SK-N-SH (cell line): ENCODE results near the gene GALNT14. TPM values are rescaled to one million over a fixed set of nuclear protein-coding genes. Genes with fewer than 3 reads are reported as not detected.

Source experiments
- CTCF ChIA-PET: fragments of 300-600, 350-600 bp; formaldehyde crosslinking; extraction: SDS; loops from one replicate; lab custom pipeline; 2021; lab: Yijun Ruan, JAX
- POLR2A ChIA-PET: fragments of 350-600 bp; sonication (Branson Sonifier 250); formaldehyde crosslinking; extraction: SDS; loops from one replicate; lab custom pipeline; 2020; ENCODE audit warnings: antibody characterized with exemption, inconsistent platforms; lab: Yijun Ruan, JAX
- DNase-seq: peaks from one replicate; pipeline ENCODE4 v3.0.0; 2012
- H2AFZ ChIP-seq: fragments of 200-600 bp; sonication (generic); 2 replicates; pipeline ENCODE4 v1.8.1; 2016; ENCODE audit warnings: antibody characterized with exemption, mild to moderate bottlenecking, low read depth
- H3F3A ChIP-seq: fragments of 200-600 bp; sonication (generic); replicated peaks from 2 replicates; pipeline ENCODE3; 2016; ENCODE audit warnings: antibody characterized with exemption, mild to moderate bottlenecking; ENCODE audit not compliant: insufficient read depth
- H3K27ac ChIP-seq, 2 experiments: fragments of 200-500 bp in 1 of 2; fragments of 200-600 bp in 1 of 2; sonication (Bioruptor generic) in 1 of 2; sonication (generic), shearing (Covaris generic) in 1 of 2; 2 replicates each; pipeline versions ENCODE4 v1.5.1 to v1.6.1; 2014 to 2016; ENCODE audit warnings: low read depth in 2 of 2, inconsistent platforms in 1 of 2, low read length in 1 of 2, mild to moderate bottlenecking in 1 of 2, mixed read lengths in 1 of 2
- H3K27me3 ChIP-seq: fragments of 200-600 bp; sonication (generic), shearing (Covaris generic); 2 replicates; pipeline ENCODE4 v1.6.1; 2016; ENCODE audit warnings: mixed run types; ENCODE audit not compliant: insufficient read depth
- H3K36me3 ChIP-seq, 2 experiments: fragments of 200-500 bp in 1 of 2; fragments of 200-600 bp in 1 of 2; sonication (Bioruptor generic) in 1 of 2; sonication (generic) in 1 of 2; replicated peaks in 1 of 2; 2 replicates each; pipeline versions ENCODE3 to v1.5.1; 2014 to 2016; ENCODE audit warnings: low read length in 1 of 2, mild to moderate bottlenecking in 1 of 2; ENCODE audit not compliant: insufficient read depth in 2 of 2, control insufficient read depth in 1 of 2
- H3K4me1 ChIP-seq, 2 experiments: fragments of 200-500 bp in 1 of 2; fragments of 200-600 bp in 1 of 2; sonication (Bioruptor generic) in 1 of 2; sonication (generic), shearing (Covaris generic) in 1 of 2; 2 replicates each; pipeline versions ENCODE4 v1.5.1 to v1.6.1; 2014 to 2016; ENCODE audit warnings: low read depth in 1 of 2, low read length in 1 of 2, mixed run types in 1 of 2; ENCODE audit not compliant: insufficient read depth in 2 of 2, control insufficient read depth in 1 of 2
- H3K4me2 ChIP-seq: fragments of 200-600 bp; sonication (generic), shearing (Covaris generic); 2 replicates; pipeline ENCODE4 v1.6.1; 2017; ENCODE audit warnings: mixed run types
- H3K4me3 ChIP-seq, 2 experiments: fragments of 200-500 bp in 1 of 2; fragments of 200-600 bp in 1 of 2; sonication (Bioruptor generic) in 1 of 2; sonication (generic), shearing (Covaris generic) in 1 of 2; 2 replicates each; pipeline versions ENCODE4 v1.5.1 to v1.8.1; 2014 to 2016; ENCODE audit warnings: low read depth in 2 of 2, inconsistent platforms in 1 of 2, low read length in 1 of 2, mild to moderate bottlenecking in 1 of 2, mixed read lengths in 1 of 2, moderate library complexity in 1 of 2
- H3K79me2 ChIP-seq: fragments of 200-600 bp; sonication (generic); 2 replicates; pipeline ENCODE4 v1.8.1; 2017; ENCODE audit warnings: mild to moderate bottlenecking; ENCODE audit not compliant: insufficient read depth
- H3K9ac ChIP-seq: fragments of 200-600 bp; sonication (generic); 2 replicates; pipeline ENCODE4 v1.6.1; 2017; ENCODE audit warnings: mixed run types
- H3K9me2 ChIP-seq: fragments of 200-600 bp; sonication (generic); 2 replicates; pipeline ENCODE4 v1.6.1; 2017; ENCODE audit warnings: mixed run types
- H3K9me3 ChIP-seq: fragments of 200-600 bp; sonication (generic); 2 replicates; pipeline ENCODE4 v1.6.1; 2017; ENCODE audit warnings: mixed run types, mild to moderate bottlenecking, moderate library complexity
- H4K20me1 ChIP-seq: fragments of 200-600 bp; sonication (generic); 2 replicates; pipeline ENCODE4 v1.6.1; 2017; ENCODE audit warnings: mild to moderate bottlenecking, mixed run types; ENCODE audit not compliant: insufficient read depth
- CHD2 ChIP-seq: fragments of 150-350 bp; IDR thresholded peaks from 2 replicates; pipeline ENCODE4 v1.6.1; 2018; ENCODE audit warnings: low read length; ENCODE audit not compliant: partially characterized antibody
- EP300 ChIP-seq, 2 experiments: IDR thresholded peaks; 2 replicates each; pipeline versions ENCODE4 v1.4.0 to v1.6.1; 2012; ENCODE audit warnings: borderline replicate concordance in 1 of 2, low read depth in 1 of 2, low read length in 1 of 2
- EZH2phosphoT487 ChIP-seq: fragments of 200-600 bp; sonication (generic); IDR thresholded peaks from 2 replicates; pipeline ENCODE4 v1.6.1; 2017; ENCODE audit warnings: low read depth, mixed run types, mild to moderate bottlenecking, antibody characterized with exemption, moderate library complexity, borderline replicate concordance
- FOSL2 ChIP-seq: IDR thresholded peaks from 2 replicates; pipeline ENCODE4 v1.4.0; 2012; ENCODE audit warnings: low read depth, mild to moderate bottlenecking, moderate library complexity, borderline replicate concordance
- GABPA ChIP-seq: IDR thresholded peaks from 2 replicates; pipeline ENCODE4 v1.4.0; 2012; ENCODE audit warnings: low read depth, mild to moderate bottlenecking
- GATA2 ChIP-seq: sonication (generic); formaldehyde crosslinking; IDR thresholded peaks from 2 replicates; pipeline ENCODE4 v1.5.0; 2020; ENCODE audit warnings: mild to moderate bottlenecking, missing genetic modification reagents
- MXI1 ChIP-seq: IDR thresholded peaks from 2 replicates; pipeline ENCODE4 v1.6.1; 2012; ENCODE audit warnings: mild to moderate bottlenecking, low read depth, low read length, improper control_type of control experiment
- NRF1 ChIP-seq: IDR thresholded peaks from 2 replicates; pipeline ENCODE4 v1.6.1; 2012; ENCODE audit warnings: low read depth, mild to moderate bottlenecking, low read length
- POLR2AphosphoS5 ChIP-seq: IDR thresholded peaks from 2 replicates; pipeline ENCODE4 v1.6.1; 2012; ENCODE audit warnings: low read depth, low read length
- RAD21 ChIP-seq: IDR thresholded peaks from 2 replicates; pipeline ENCODE4 v1.6.1; 2012; ENCODE audit warnings: mild to moderate bottlenecking, low read length
- RCOR1 ChIP-seq: fragments of 150-350 bp; IDR thresholded peaks from 2 replicates; pipeline ENCODE4 v1.6.1; 2017; ENCODE audit warnings: antibody characterized with exemption, low read length
- RFX5 ChIP-seq: IDR thresholded peaks from 2 replicates; pipeline ENCODE4 v1.6.1; 2012; ENCODE audit warnings: mild to moderate bottlenecking, improper control_type of control experiment, low read length
- RXRA ChIP-seq: IDR thresholded peaks from 2 replicates; pipeline ENCODE4 v1.4.0; 2012; ENCODE audit warnings: low read depth, mild to moderate bottlenecking, borderline replicate concordance
- WGBS: methylation state at CpG from one replicate; pipeline ENCODE4 v1.1.6; 2017; ENCODE audit warnings: low lambda C conversion rate; 5-methylcytosine and 5-hydroxymethylcytosine counted together
- polyA plus RNA-seq, 3 experiments: library from polyadenylated mRNA; depleted of rRNA; stranded (reverse); fragments of >200 nt; gene quantifications; 2 replicates each; pipeline ENCODE4 v1.2.3, GENCODE V29; 2012
- TF ChIP-seq, protein P1 (sequence below): IDR thresholded peaks from 2 replicates; pipeline ENCODE4; 2012
- TF ChIP-seq, protein P2 (sequence below): fragments of 200-600 bp; sonication (generic); IDR thresholded peaks from 2 replicates; pipeline ENCODE4 v1.6.1; 2017; ENCODE audit warnings: antibody characterized with exemption, mild to moderate bottlenecking, moderate library complexity
- TF ChIP-seq, protein P3 (sequence below): fragments of 150-350 bp; IDR thresholded peaks from 2 replicates; pipeline ENCODE4 v1.6.1; 2017; ENCODE audit warnings: antibody characterized with exemption, low read length, low read depth, borderline replicate concordance
- TF ChIP-seq, protein P4 (sequence below): IDR thresholded peaks from 2 replicates; pipeline ENCODE4 v1.4.0; 2012; ENCODE audit warnings: low read depth
- TF ChIP-seq, protein P5 (sequence below): IDR thresholded peaks from 2 replicates; pipeline ENCODE4 v1.4.0; 2012; ENCODE audit warnings: low read depth, borderline replicate concordance
- TF ChIP-seq, protein P6 (sequence below): IDR thresholded peaks from 2 replicates; pipeline ENCODE4 v1.4.0; 2012; ENCODE audit warnings: low read depth, borderline replicate concordance

The GALNT14 gene
- polyA plus RNA-seq, 1 of the 3 experiments (the other 2 are of a cell fraction) = 1.6 TPM

DNA sequence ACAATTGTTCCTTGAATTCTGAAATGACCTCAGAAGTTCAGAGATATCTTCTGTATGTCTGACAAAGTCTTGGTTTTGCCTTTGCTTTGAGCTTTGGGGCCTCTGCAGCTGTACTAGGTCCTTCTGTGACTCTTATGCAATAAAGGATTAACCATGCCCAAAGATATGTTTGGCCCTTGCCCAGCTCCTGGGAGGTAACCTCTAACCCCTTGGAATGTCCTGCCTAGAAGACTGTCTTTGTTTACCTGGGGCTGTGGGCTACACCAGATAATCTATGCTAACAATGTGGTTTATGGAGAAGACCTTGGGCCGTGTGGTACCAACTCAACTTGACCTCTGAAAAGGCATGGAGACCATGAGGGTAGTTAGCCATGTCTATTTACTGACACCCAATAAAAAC lies 190.1 kb downstream of the GALNT14 start:
- no peak overlapping the region for H3K4me2 ChIP-seq
- peaks cover 0 to 8% of the 10 kb centered on the region in 2 experiments; a peak in 1 of 4 replicates for H3K4me1 ChIP-seq
- no peak overlapping the region for H3K4me3 ChIP-seq
- DNase-seq = no peak
- H3K36me3 ChIP-seq = no peaks in the 10 kb centered on the region
- ChIA-PET CTCF (interaction anchor here (0.9 kb wide), 1 partner anchor 27 kb away, joined by 3 read pairs; no protein-coding TSS in a partner anchor), POLR2A (interaction anchor here (0.5 kb wide), 1 partner anchor 73 kb away, joined by 5 read pairs; no protein-coding TSS in a partner anchor)
- H3K27ac ChIP-seq = no peak overlapping the region
- no peaks in the 10 kb centered on the region for H3K79me2 ChIP-seq
- 25% methylated on average over 1 of the region's 1 CpG for WGBS
- H2AFZ ChIP-seq = no peak overlapping the region
- no peaks in the 10 kb centered on the region for H3F3A ChIP-seq
- no peak overlapping the region for H3K9ac ChIP-seq
- H4K20me1 ChIP-seq = no peaks in the 10 kb centered on the region
- H3K27me3 ChIP-seq = no peaks in the 10 kb centered on the region
- no peak for TF ChIP-seq NRF1
- TF ChIP-seq, protein P1, sequence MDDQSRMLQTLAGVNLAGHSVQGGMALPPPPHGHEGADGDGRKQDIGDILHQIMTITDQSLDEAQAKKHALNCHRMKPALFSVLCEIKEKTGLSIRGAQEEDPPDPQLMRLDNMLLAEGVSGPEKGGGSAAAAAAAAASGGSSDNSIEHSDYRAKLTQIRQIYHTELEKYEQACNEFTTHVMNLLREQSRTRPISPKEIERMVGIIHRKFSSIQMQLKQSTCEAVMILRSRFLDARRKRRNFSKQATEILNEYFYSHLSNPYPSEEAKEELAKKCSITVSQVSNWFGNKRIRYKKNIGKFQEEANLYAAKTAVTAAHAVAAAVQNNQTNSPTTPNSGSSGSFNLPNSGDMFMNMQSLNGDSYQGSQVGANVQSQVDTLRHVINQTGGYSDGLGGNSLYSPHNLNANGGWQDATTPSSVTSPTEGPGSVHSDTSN = no peak
- TF ChIP-seq EZH2phosphoT487 = no peak
- TF ChIP-seq CHD2 = no peak
- TF ChIP-seq RAD21 = no peak
- TF ChIP-seq, protein P2, sequence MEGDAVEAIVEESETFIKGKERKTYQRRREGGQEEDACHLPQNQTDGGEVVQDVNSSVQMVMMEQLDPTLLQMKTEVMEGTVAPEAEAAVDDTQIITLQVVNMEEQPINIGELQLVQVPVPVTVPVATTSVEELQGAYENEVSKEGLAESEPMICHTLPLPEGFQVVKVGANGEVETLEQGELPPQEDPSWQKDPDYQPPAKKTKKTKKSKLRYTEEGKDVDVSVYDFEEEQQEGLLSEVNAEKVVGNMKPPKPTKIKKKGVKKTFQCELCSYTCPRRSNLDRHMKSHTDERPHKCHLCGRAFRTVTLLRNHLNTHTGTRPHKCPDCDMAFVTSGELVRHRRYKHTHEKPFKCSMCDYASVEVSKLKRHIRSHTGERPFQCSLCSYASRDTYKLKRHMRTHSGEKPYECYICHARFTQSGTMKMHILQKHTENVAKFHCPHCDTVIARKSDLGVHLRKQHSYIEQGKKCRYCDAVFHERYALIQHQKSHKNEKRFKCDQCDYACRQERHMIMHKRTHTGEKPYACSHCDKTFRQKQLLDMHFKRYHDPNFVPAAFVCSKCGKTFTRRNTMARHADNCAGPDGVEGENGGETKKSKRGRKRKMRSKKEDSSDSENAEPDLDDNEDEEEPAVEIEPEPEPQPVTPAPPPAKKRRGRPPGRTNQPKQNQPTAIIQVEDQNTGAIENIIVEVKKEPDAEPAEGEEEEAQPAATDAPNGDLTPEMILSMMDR = no peak
- no peak for TF ChIP-seq GABPA
- TF ChIP-seq, protein P3, sequence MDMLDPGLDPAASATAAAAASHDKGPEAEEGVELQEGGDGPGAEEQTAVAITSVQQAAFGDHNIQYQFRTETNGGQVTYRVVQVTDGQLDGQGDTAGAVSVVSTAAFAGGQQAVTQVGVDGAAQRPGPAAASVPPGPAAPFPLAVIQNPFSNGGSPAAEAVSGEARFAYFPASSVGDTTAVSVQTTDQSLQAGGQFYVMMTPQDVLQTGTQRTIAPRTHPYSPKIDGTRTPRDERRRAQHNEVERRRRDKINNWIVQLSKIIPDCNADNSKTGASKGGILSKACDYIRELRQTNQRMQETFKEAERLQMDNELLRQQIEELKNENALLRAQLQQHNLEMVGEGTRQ = no peak
- TF ChIP-seq RCOR1 = no peak
- TF ChIP-seq POLR2AphosphoS5 = no peak
- no peak for TF ChIP-seq RFX5
- no peaks in the 10 kb centered on the region for H3K9me3 ChIP-seq
- H3K9me2 ChIP-seq = no peaks in the 10 kb centered on the region

DNA sequence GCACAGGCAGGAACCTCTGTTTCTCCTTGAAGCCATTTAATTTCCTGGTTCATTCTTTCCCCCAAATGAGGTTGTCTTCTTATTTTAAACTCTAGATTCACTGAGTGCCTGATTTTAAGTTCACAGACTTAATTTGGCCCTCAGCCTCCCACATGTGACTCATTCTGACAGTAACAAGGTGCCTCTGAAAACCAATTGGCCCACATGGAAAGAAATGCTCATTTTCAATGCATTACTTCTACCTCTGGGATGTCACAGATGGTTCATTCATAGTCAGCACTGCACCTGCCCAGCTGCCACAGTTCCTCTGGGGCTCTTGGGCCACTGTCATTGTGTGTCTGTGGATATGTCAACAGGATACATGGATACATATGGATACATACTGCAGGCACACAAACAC lies 190.6 kb downstream of the GALNT14 start:
- no peak for DNase-seq
- Histone ChIP-seq H3K9me3 (no peaks in the 10 kb centered on the region), H3F3A (no peaks in the 10 kb centered on the region), H3K4me3 (no peak overlapping the region), H4K20me1 (no peaks in the 10 kb centered on the region), H3K27me3 (no peaks in the 10 kb centered on the region), H3K27ac (no peak overlapping the region), H3K79me2 (no peaks in the 10 kb centered on the region), H3K36me3 (no peaks in the 10 kb centered on the region), H3K4me2 (no peak overlapping the region), H3K9ac (no peak overlapping the region), H3K4me1 (peaks cover 0 to 8% of the 10 kb centered on the region in 2 experiments; a peak in 1 of 4 replicates), H2AFZ (no peak overlapping the region), H3K9me2 (no peaks in the 10 kb centered on the region)
- CTCF ChIA-PET = interaction anchor here (0.9 kb wide), 1 partner anchor 28 kb away, joined by 3 read pairs; no protein-coding TSS in a partner anchor
- POLR2A ChIA-PET = no interaction called here
- TF ChIP-seq, protein P4, sequence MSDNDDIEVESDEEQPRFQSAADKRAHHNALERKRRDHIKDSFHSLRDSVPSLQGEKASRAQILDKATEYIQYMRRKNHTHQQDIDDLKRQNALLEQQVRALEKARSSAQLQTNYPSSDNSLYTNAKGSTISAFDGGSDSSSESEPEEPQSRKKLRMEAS = no peak
- TF ChIP-seq CHD2 (no peak), RXRA (no peak), NRF1 (no peak), MXI1 (no peak), EP300 (IDR thresholded peaks at IDR 0.05; ENCODE audit: borderline replicate concordance in 1 of 2, low read depth in 1 of 2, low read length in 1 of 2) (no peak), GATA2 (CRISPR knock-in tag) (no peak), FOSL2 (no peak)
- TF ChIP-seq, protein P5, sequence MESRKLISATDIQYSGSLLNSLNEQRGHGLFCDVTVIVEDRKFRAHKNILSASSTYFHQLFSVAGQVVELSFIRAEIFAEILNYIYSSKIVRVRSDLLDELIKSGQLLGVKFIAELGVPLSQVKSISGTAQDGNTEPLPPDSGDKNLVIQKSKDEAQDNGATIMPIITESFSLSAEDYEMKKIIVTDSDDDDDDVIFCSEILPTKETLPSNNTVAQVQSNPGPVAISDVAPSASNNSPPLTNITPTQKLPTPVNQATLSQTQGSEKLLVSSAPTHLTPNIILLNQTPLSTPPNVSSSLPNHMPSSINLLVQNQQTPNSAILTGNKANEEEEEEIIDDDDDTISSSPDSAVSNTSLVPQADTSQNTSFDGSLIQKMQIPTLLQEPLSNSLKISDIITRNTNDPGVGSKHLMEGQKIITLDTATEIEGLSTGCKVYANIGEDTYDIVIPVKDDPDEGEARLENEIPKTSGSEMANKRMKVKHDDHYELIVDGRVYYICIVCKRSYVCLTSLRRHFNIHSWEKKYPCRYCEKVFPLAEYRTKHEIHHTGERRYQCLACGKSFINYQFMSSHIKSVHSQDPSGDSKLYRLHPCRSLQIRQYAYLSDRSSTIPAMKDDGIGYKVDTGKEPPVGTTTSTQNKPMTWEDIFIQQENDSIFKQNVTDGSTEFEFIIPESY = no peak
- TF ChIP-seq, protein P6, sequence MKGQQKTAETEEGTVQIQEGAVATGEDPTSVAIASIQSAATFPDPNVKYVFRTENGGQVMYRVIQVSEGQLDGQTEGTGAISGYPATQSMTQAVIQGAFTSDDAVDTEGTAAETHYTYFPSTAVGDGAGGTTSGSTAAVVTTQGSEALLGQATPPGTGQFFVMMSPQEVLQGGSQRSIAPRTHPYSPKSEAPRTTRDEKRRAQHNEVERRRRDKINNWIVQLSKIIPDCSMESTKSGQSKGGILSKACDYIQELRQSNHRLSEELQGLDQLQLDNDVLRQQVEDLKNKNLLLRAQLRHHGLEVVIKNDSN = no peak
- TF ChIP-seq, protein P1 = no peak
